ENCODE data around the gene PHACTR1. TPM values are rescaled to one million over a fixed set of nuclear protein-coding genes. Genes with fewer than 3 reads are reported as not detected.
"Not testable (repeated sequence)": the region's sequence is repeated elsewhere in the genome, so short reads cannot be mapped to it uniquely, and the experiment has no call there.

Gene PHACTR1
- total and polyA plus RNA-seq, 3 experiments from 2014 or later: 0.04 to 0.38 (median 0.04) TPM

DNA sequence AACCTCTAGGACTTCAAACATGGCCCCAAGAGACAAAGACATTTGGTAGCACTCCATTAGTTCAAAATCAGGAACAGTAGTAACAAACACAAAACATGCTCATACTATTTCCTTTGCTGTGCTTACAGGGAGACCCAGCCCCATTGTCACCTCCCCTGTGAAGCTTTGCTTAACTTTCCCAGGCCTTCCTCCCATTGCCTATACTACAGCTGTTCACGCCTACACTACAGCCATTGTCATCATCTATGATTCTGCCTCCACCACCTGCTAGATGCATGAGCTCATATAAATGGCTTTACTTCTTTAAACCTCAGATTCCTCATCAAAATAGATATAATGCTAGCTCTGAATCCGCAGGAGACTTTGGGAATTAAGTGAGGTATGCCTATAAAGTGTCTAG lies 8.7 kb downstream of the PHACTR1 start:
- Histone ChIP-seq H3K4me1 (ENCODE audit: insufficient read depth, low read length) (no peaks in the 10 kb centered on the region), H3K4me3 (ENCODE audit: low read length) (no peak overlapping the region), H3K27me3 (ENCODE audit: insufficient read depth, low read length, poor library complexity, severe bottlenecking) (no peaks in the 10 kb centered on the region), H3K27ac (ENCODE audit: low read depth, low read length) (no peak overlapping the region), H3K9me3 (ENCODE audit: low read length) (no peaks in the 10 kb centered on the region), H3K36me3 (ENCODE audit: insufficient read depth, low read length) (no peaks in the 10 kb centered on the region)
- Mint-ChIP-seq H3K4me3 (no peak overlapping the region), H3K27me3 (peaks cover 4 to 11% of the 10 kb centered on the region in 2 donors), H3K4me1 (no peaks in the 10 kb centered on the region), H3K9me3 (peaks cover 0 to 2% (median 0%) of the 10 kb centered on the region in 5 donors), H3K36me3 (no peaks in the 10 kb centered on the region), H3K27ac (peak overlapping the region in 1 of 8 donors; percentile 3)
- ChIA-PET CTCF (no interaction called here), POLR2A (no interaction called here)
- no peak for DNase-seq

DNA sequence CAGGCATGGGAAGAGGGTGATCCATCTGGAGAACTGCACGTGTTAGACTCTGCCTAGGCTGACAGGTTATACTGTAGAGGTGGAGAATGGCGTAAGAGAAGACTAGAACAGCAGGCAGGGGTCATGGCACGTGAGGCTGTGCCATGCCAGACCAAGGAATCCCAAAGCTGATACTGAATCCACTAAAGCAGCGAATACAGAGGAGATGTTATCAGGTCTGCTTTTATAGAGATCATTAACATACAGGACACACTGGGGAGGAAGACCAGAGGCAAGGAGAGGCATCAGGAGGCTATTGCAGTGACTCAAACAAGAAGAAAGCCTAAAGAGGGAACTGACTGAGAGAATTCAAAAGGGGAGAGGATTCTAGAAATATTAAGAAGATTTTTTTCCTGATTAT lies 12.9 kb downstream of the PHACTR1 start:
- Mint-ChIP-seq H3K36me3 (no peaks in the 10 kb centered on the region), H3K27ac (peak overlapping the region in 1 of 8 donors; percentile 16), H3K9me3 (no peaks in the 10 kb centered on the region), H3K27me3 (peaks cover 4 to 9% of the 10 kb centered on the region in 2 donors), H3K4me1 (no peaks in the 10 kb centered on the region), H3K4me3 (no peak overlapping the region)
- no peaks in the 10 kb centered on the region for H3K9me3 ChIP-seq (ENCODE audit: low read length)
- no peaks in the 10 kb centered on the region for H3K27me3 ChIP-seq (ENCODE audit: insufficient read depth, low read length, poor library complexity, severe bottlenecking)
- no peaks in the 10 kb centered on the region for H3K4me1 ChIP-seq (ENCODE audit: insufficient read depth, low read length)
- H3K36me3 ChIP-seq (ENCODE audit: insufficient read depth, low read length): no peaks in the 10 kb centered on the region
- no peak overlapping the region for H3K4me3 ChIP-seq (ENCODE audit: low read length)
- DNase-seq: no peak
- CTCF ChIA-PET: interaction anchor here (1.3 kb wide), 1 partner anchor 12 kb away, joined by 3 read pairs; no protein-coding TSS in a partner anchor
- no peak overlapping the region for H3K27ac ChIP-seq (ENCODE audit: low read depth, low read length)
- POLR2A ChIA-PET: no interaction called here

DNA sequence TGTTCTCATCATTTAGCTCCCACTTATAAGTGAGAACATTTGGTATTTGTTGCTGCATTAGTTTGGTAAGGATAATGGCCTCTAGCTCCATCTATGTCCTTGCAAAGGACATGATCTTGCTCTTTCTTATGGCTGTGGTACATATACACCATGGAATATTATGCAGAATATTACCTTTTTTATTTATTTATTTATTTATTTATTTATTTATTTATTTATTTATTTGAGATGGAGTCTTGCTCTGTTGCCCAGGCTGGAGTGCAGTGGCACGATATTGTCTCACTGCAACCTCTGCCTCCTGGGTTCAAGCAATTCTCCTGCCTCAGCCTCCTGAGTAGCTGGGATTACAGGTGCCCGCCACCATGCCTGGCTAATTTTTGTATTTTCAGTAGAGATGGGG lies 14.2 kb downstream of the PHACTR1 start:
- CTCF ChIA-PET; H3K36me3 ChIP-seq (ENCODE audit: insufficient read depth, low read length); H3K36me3 Mint-ChIP-seq; H3K27me3 ChIP-seq (ENCODE audit: insufficient read depth, low read length, poor library complexity, severe bottlenecking); POLR2A ChIA-PET; H3K4me1 ChIP-seq (ENCODE audit: insufficient read depth, low read length); DNase-seq; H3K9me3 Mint-ChIP-seq; H3K4me3 ChIP-seq (ENCODE audit: low read length); H3K27me3 Mint-ChIP-seq; H3K27ac Mint-ChIP-seq; H3K4me1 Mint-ChIP-seq; H3K4me3 Mint-ChIP-seq; H3K9me3 ChIP-seq (ENCODE audit: low read length); H3K27ac ChIP-seq (ENCODE audit: low read depth, low read length): not testable (repeated sequence)

DNA sequence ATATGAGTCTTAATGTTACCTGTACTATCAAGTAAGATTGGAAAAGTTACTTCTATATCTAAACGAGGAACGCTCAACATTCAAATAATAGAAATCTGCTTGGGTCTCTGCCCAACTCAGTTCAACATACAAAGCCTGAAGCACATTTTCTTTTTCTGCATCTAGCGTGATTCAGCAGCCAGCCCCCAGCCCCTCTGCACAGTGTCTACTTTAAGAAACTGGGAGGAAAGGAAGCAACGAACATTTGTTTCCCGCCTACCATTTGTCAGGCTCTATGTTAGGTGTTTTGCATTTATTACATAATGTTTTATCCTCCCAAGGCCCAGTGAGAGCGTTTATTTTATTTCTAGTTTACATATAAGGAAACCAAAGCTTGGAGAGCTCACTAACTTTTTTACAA lies 17.3 kb downstream of the PHACTR1 start:
- Histone ChIP-seq H3K27me3 (ENCODE audit: insufficient read depth, low read length, poor library complexity, severe bottlenecking) (no peaks in the 10 kb centered on the region), H3K27ac (ENCODE audit: low read depth, low read length) (no peak overlapping the region), H3K9me3 (ENCODE audit: low read length) (no peaks in the 10 kb centered on the region), H3K36me3 (ENCODE audit: insufficient read depth, low read length) (no peaks in the 10 kb centered on the region), H3K4me1 (ENCODE audit: insufficient read depth, low read length) (no peaks in the 10 kb centered on the region), H3K4me3 (ENCODE audit: low read length) (no peak overlapping the region)
- CTCF ChIA-PET: no interaction called here
- DNase-seq: no peak
- POLR2A ChIA-PET: no interaction called here
- H3K27me3 Mint-ChIP-seq: peaks cover 0 to 3% of the 10 kb centered on the region in 2 donors
- no peaks in the 10 kb centered on the region for H3K36me3 Mint-ChIP-seq
- no peaks in the 10 kb centered on the region for H3K4me1 Mint-ChIP-seq
- peaks cover 0 to 5% (median 0%) of the 10 kb centered on the region in 5 donors for H3K9me3 Mint-ChIP-seq
- no peak overlapping the region for H3K27ac Mint-ChIP-seq
- H3K4me3 Mint-ChIP-seq: no peak overlapping the region

DNA sequence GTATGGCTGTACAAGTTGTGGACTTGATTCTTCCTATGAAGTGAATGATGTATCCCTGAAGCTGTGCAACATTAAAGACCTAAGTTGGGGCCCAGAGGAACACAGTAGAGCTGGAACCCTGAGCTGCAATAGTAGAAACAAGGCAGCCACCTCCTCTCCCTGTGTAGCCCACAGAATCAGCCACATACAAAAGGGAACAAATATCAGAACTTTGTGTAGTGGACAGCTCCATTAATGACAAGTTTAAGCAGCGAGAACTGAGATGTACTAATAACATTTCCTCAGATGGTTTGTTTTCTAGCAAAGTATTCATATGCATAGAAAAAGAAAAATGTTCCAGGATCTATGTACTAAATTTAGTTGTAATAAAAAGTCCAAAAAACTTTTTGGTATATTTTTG lies 19.2 kb downstream of the PHACTR1 start:
- ChIA-PET CTCF (no interaction called here), POLR2A (no interaction called here)
- Mint-ChIP-seq H3K27me3 (peaks cover 0 to 1% of the 10 kb centered on the region in 2 donors), H3K4me3 (no peak overlapping the region), H3K4me1 (no peaks in the 10 kb centered on the region), H3K27ac (no peak overlapping the region), H3K36me3 (no peaks in the 10 kb centered on the region), H3K9me3 (peaks cover 0 to 5% (median 0%) of the 10 kb centered on the region in 5 donors)
- H3K27me3 ChIP-seq (ENCODE audit: insufficient read depth, low read length, poor library complexity, severe bottlenecking): no peaks in the 10 kb centered on the region
- no peak overlapping the region for H3K4me3 ChIP-seq (ENCODE audit: low read length)
- no peaks in the 10 kb centered on the region for H3K36me3 ChIP-seq (ENCODE audit: insufficient read depth, low read length)
- H3K9me3 ChIP-seq (ENCODE audit: low read length): no peaks in the 10 kb centered on the region
- DNase-seq: no peak
- no peaks in the 10 kb centered on the region for H3K4me1 ChIP-seq (ENCODE audit: insufficient read depth, low read length)
- H3K27ac ChIP-seq (ENCODE audit: low read depth, low read length): no peak overlapping the region

DNA sequence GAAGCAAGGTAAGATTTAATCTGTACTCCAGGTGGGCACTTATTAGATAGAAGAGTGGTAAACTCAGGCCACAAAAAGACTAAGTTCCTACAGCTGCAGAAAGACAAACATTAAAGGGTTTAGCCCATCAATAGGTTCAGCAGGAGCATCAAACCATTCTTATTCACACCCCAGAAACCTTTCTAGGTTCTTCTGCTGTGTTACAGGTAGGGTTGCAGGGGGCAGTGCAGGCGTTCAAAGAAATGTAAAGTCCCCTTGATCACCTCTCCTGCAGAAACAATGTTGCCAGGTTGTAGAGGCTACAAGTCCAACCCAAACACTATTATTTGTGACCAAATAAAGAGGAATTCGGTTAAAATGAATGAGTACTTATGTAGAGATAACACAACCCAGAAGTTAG lies 31.8 kb downstream of the PHACTR1 start:
- H3K4me1 ChIP-seq (ENCODE audit: insufficient read depth, low read length): no peaks in the 10 kb centered on the region
- no peaks in the 10 kb centered on the region for H3K9me3 ChIP-seq (ENCODE audit: low read length)
- no peak for DNase-seq
- Mint-ChIP-seq H3K27me3 (peaks cover 22 to 40% of the 10 kb centered on the region in 2 donors), H3K4me3 (no peak overlapping the region), H3K4me1 (peaks cover 0 to 3% (median 0%) of the 10 kb centered on the region in 3 donors), H3K27ac (no peak overlapping the region), H3K9me3 (peaks cover 9 to 18% (median 12%) of the 10 kb centered on the region in 5 donors), H3K36me3 (peaks cover 0 to 2% (median 0%) of the 10 kb centered on the region in 3 donors)
- H3K27me3 ChIP-seq (ENCODE audit: insufficient read depth, low read length, poor library complexity, severe bottlenecking): no peaks in the 10 kb centered on the region
- ChIA-PET CTCF (no interaction called here), POLR2A (no interaction called here)
- no peak overlapping the region for H3K4me3 ChIP-seq (ENCODE audit: low read length)
- no peaks in the 10 kb centered on the region for H3K36me3 ChIP-seq (ENCODE audit: insufficient read depth, low read length)
- no peak overlapping the region for H3K27ac ChIP-seq (ENCODE audit: low read depth, low read length)

DNA sequence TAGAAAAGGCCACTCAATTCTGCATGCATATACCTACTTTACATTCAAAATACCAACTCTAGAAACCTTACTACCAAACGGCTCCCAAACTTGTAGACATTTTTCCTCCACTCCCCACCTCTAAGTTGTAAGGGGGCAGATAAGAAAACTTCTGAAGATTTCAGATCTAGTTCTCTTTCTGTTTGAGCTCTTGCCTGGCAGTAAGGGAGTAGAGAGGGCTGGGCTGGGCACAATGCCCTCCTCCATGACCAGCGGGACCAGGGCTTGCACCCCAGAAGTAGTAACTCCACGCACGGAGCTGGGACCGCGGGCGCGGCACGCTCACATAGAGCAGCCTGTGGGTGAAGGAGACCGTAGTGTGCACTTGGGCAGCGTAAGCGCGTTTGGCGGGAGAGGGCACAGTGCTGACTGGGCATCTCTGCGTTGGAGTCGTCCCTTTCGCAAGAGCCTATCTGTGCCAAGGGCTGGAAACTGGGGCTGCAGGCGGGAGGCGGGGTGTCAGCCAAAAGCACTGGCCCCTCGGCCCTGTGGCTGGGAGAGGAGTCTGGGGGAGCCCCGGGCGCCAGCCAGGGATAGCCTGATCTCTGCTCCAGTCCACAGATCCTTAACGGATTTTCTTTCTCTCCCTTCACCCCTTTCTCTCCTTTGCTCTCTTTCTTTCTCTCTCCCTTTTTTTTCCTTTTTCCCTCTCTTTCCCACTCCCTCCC lies 32.4 kb downstream of the PHACTR1 start:
- Mint-ChIP-seq H3K27ac (no peak overlapping the region), H3K4me1 (peaks cover 0 to 3% (median 0%) of the 10 kb centered on the region in 3 donors), H3K27me3 (peaks cover 22 to 40% of the 10 kb centered on the region in 2 donors), H3K9me3 (peaks cover 9 to 18% (median 12%) of the 10 kb centered on the region in 5 donors), H3K4me3 (peak overlapping the region in 1 of 7 donors; percentile 3), H3K36me3 (peaks cover 0 to 2% (median 0%) of the 10 kb centered on the region in 3 donors)
- Histone ChIP-seq H3K27ac (ENCODE audit: low read depth, low read length) (no peak overlapping the region), H3K27me3 (ENCODE audit: insufficient read depth, low read length, poor library complexity, severe bottlenecking) (no peaks in the 10 kb centered on the region), H3K4me1 (ENCODE audit: insufficient read depth, low read length) (no peaks in the 10 kb centered on the region), H3K4me3 (ENCODE audit: low read length) (no peak overlapping the region), H3K36me3 (ENCODE audit: insufficient read depth, low read length) (no peaks in the 10 kb centered on the region), H3K9me3 (ENCODE audit: low read length) (no peaks in the 10 kb centered on the region)
- no peak for DNase-seq
- ChIA-PET POLR2A (no interaction called here), CTCF (no interaction called here)

DNA sequence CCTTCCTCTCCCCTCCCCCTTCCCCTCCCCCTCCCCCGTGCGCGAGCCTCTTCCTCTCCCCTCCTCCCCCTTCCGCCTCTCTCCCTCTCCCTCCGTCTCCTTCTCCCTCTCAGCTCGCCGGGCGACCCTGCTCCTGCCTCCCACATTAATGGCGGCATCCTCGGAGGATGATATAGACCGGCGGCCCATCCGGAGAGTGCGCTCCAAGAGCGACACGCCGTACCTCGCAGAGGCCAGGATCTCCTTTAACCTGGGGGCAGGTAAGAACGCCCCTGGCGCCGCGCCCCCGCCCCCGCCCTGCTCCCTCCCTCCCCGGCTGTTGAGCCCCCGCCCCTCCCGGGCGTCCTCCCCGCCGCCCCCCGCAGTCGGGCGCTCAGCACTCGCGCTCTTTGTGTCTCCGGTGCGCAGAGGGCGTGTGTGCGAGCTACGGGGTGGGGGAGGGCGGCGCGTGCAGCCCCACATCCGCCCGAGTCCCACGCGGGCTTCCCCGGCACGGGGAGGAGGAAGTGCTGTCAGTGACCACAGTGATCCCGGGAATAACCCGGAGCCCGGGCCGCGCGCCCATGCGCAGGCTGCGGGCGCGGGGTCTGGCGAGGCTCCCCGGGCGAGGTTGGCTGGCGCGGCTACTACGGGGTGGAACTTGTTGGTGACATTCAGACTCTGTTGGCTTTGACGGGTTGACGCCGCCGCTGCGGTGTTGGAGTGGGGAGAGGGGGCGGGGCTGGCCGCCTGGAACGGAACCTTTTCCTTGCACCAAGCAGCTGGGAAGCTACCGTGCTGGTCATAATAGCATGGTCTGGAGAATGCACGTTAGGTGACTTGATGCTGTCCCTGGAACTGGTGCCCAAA lies 33.2 kb downstream of the PHACTR1 start:
- Mint-ChIP-seq H3K27ac (no peak overlapping the region), H3K36me3 (peaks cover 0 to 2% (median 0%) of the 10 kb centered on the region in 3 donors), H3K27me3 (peaks cover 22 to 45% of the 10 kb centered on the region in 2 donors), H3K4me3 (no peak overlapping the region), H3K9me3 (peaks cover 9 to 14% (median 12%) of the 10 kb centered on the region in 5 donors), H3K4me1 (peaks cover 0 to 3% (median 0%) of the 10 kb centered on the region in 3 donors)
- no peaks in the 10 kb centered on the region for H3K9me3 ChIP-seq (ENCODE audit: low read length)
- POLR2A ChIA-PET: no interaction called here
- DNase-seq: no peak
- no peaks in the 10 kb centered on the region for H3K27me3 ChIP-seq (ENCODE audit: insufficient read depth, low read length, poor library complexity, severe bottlenecking)
- no peak overlapping the region for H3K27ac ChIP-seq (ENCODE audit: low read depth, low read length)
- H3K36me3 ChIP-seq (ENCODE audit: insufficient read depth, low read length): no peaks in the 10 kb centered on the region
- no peak overlapping the region for H3K4me3 ChIP-seq (ENCODE audit: low read length)
- no peaks in the 10 kb centered on the region for H3K4me1 ChIP-seq (ENCODE audit: insufficient read depth, low read length)
- CTCF ChIA-PET: no interaction called here

Measured in CD8-positive, alpha-beta memory T cell (primary cell).